Stimulated activated CD8-positive, alpha-beta memory T cell treated with anti-CD3 and anti-CD28 coated beads, Interleukin-15, amount 100 ng/mL, for 4 hours (primary cell): ENCODE results near the gene IL32.

Experiments used
- DNase-seq, 2 donors: peaks; one replicate each; pipeline ENCODE4 v3.0.0-alpha.2; 2020; ENCODE audit warnings: low read depth in 2 of 2

Gene IL32

DNA sequence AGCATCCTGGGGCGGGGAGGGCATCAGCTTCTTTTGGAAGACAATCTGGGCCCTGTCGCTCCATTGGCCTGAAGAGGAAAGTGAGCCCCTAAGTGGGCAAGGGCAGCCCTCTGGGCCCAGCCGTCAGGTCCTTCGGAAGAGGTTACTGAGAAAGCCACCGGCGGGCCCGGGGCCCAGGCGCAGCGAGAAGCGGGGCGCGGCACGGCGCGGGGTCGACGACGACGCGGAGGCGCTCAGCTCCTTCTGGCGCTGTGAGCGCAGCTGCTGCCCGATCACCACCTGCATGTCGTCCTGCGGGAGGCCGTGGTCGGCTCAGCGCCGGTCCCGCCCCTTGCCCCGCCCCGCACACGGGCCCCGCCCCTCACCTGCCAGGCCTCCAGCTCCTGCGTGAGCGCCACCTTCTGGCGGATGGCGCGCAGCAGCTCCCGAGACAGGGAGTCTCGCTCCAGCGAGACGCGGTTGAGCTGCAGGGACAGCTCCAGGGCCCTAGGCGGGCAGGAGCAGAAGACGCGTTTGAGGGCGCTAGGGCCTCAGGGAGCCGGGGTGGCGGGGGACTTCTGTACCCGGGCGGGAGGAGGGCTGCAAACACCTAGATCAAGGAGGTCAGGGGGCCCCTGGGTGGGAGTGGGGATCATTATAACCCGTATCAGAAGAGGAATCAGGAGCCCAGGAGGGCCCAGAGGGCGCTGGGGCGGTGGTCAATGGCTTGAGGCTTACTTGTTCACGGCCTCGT, 37.3 kb upstream of the IL32 start:
- DNase-seq, result peak; percentile 66 to 68

DNA sequence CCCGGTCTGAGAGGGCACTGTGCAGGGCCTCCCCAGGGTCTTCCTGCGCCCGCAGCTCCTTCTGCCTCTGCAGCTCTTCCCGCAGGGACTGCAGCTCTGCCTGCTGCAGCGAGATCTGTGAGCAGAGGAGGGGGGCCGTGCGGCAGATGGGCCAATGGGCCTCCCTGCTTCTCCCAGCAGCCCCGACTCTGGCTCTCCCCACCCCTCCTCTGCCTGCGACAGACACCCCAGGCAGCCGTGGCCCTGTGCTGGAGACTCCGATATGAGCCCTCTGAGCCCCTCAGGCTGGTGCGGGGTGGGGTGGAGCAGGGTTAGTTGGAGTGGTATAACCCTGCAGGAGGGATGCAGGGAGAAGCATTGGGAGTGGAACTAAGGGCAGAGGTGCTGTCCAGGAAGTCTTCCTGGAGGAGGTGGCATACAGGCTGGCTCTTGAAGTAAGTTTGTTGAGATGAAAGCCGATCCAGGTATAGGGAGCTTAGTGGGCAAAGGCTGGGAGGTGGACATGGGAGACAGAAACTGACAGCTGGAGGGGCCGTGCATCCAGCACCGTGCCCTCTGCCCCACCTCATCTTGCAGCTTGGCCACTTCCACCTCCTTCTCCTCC, 36.6 kb upstream of the IL32 start:
- DNase-seq, result no peak

DNA sequence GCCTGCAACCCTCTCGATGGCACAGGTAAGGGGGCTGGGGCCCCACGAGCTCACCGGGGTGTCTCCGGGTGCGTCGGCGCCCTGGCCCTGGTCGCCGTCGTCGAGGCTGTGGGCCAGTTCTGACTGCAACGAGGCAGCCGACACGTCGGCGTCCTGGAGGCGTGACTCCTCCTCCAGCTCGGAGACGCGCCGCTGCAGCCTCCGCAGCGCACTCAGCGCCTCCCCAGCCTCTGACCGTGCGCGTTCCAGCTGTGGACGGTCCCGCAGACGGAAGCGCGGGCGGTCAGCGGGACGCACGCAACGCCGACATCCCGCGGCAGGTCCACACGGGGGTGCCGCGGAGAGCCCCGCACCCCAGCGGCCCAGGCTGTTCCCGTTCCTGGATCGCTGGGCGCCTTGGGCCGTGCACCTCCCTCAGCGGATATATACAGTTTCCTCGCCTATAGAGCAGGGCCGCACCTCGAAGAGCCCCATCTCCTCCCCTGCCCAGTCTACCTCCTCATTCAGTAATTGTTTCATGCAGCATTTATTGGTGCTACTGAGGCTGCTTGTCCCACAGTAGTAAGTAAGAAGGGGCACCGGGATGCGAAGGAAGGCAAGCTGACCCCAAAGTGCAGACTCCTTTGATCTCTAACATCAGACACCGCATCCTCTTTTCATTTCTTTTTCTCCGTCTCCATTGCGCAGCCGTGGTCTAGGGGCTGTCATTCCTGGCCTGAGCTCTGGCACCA, 35.8 kb upstream of the IL32 start:
- no peak for DNase-seq

DNA sequence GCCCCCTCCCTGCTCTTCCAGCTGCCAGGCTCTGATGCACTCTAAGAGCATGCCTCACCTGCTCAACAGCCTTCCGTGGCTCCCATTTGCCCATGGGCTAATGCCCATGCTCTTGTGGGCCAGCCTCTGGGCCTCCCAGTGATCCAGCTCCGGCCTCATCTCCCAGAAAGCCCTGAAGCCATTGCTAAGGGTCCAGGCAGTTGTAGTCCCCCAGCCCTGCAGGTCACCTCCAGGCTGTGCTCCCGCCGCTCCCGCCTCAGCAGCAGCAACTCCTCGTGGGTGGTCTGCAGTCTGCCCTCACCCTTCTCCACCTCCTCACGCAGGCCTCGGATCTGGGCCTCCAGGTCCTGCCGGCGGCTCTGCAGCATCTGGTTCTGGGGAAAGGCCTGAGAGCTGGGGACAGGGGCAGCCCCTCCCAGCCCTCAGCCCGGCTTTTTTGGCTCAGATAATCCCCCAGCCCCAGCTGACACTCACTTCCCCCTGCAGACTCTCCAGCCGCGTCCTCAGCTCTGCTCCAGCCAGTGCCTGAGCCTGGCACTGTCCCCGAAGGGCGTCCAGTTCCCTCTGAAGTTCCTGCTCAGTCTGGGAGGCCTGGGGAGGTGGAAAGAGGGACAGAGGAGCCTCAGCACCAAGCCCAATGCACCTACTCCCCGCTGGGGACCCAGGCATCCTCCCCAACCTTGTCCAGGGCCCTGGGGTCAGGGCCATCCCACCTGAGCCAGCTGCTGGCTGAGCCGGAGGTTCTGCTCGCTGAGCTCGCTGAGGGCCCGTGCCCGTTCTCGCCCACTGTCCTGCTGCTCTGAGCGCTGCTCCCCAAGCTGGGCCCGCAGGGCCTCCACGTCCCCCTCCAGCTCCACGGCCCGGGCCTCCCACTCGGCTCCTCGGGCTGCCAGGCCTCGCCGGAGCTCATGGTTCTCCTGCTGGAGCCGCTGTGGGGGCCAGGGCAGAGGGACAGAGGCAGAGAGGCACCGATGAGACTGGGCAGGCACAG, 34.9 kb upstream of the IL32 start:
- no peak for DNase-seq

DNA sequence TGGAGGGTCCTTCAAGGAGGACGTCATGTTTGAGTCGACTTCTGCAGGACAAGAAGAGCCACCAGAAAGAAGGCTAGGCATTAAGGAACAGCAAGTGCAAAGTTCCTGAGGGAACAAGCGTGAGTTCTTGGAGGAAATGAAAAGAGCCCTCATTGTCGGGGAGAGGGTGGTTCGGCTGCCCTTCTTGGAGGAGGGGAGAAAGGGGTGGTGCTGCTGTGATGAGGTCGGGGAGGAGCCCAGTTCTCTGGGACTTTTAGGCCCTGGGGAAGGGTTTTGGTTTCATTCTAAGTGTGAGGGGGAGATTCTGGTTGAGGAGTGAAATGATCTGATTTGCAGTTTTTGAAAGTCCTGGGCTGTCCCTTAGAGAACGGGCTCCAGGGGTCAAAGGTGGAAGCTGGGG, 32.8 kb upstream of the IL32 start:
- no peak for DNase-seq

DNA sequence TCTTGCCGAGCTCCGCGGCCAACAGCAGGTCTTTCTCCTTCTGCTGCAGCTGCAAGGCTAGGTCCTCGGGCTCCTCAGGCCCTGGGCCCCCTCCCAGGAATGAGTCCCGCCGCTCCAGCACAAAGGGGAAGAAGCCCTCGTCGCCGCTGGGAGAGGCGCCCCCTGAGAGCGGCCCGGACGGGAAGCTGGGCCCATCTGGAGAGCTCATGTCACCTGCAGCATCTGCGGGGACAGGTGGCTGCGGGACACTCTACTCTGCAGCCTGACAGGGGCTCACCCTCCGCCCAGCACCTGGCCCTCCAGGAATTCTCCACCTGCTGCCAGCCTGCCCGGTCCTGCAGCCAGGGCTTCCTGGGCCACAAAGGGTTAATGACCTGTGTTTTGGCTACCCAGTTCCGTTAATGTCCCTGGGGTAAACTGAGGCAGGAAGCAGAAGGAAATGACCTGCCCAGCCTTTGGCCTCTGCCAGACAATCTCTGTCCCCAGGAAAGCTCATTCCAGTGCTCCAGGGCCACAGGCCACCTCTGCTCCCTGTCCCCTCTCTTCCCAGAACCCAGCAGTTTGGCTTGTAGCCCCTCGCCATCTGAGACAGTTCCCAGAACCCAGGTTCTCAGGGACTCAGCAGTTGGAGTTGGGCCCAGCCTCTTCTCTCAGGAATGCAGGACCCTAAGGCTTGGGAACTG, 30.0 kb upstream of the IL32 start:
- no peak for DNase-seq

DNA sequence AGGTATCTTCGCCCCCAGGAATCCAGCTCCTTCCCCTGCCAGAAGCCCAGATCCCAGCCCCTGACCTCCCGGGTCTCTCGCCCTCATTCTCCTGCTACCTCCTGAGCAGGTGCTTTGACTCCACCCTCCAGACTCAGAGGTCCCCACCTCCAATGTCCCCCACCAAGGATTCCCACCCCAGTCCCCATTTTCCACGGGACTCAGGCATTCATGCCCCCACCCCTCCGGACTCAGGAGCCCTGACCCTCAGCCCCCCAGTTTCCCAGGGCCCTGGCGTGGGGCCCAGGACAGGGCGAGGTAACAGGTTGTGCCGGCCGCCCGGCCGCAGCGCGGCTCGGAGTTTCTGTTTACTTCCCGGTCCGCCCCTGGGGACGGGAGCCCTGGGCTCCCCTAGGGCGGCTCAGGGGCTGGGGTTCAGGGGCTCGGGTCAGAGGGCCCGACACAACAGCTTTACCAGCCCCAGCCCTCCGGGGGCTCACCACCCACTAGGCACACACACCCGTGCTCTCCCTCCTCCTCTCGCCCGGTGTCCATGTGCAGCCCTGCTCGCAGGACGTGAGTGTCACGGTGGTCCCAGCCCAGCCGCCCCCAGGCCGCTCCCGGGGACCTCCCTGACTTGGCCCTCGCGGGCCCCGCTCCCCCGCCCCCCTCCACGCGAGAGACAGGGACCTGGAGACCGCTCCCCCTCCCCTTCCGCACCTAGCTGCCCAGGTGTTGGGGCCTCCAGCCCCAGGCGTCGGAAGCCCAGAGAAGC, 29.3 kb upstream of the IL32 start:
- no peak for DNase-seq

DNA sequence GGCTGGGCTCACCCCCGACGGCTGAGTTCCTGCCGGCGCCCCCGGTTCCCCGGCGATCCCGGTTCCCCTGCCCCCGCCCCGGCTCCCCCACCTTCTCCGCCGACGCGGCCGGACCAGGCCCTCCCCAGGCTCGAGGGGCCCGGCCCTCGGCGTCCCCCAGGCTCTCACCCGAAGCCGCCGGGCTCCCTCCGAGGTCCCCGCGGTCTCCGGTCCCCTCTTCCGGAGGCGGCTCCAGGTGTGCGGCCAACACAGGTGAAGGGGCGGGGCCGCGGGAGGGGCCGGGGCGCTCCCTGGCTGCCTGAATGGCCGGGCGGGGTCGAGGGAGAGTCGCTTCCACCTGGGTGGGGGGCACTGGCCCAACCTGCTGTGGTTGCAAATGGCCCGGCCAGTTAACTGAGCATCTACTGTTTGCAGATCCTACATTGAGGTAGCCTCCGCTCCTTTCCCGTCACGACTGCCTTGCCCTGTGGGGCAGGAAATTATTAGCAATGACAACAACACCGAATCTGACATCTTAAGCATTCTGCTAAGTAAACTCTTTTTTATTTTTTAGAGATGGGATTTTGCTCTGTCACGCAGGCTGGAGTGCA, 28.6 kb upstream of the IL32 start, which contains the start of gene BICDL2:
Gene BICDL2 (minus strand): TSS at position 219 of the 590 bp plus-strand sequence. CDS start 1,448 bp downstream, outside the sequence.
- DNase-seq, result no peak

DNA sequence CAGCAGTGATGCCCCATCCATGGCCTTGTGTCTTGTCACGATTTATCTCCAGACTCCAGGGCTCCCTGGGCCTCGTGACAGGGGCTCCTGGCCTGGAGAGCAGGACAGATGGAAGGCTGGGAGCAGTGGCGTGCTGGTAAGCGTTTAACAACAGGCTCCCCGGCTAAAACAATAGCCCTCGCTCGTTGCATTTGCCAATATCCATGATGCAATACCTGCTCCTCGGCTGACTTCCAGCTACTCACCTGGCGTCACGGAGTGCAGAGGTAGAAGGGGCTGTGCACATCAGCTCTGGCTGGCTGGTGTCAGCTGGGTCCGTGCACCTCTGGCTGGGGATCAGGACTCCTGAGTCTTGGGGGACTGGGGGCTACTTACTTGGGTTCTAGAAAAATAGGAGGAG, 27.2 kb upstream of the IL32 start:
- no peak for DNase-seq

DNA sequence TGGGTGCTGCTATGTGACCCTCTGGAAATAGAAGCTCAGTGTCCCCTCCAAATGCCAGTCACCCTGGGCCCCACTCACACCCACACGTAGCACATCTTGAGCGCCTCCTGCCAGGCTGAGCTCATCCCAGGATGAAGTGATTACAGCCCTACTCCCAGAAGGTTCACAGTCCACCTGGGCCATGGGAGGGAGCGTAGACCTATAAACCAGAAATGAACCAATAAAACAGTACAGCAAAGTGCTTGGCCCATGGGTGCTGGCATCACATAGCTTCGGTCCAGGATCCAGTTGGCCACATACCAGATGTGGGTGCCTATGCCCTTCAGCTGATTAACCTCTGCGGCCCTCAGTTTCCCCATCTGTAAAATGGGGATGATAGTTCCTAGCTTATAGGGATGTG, 26.5 kb upstream of the IL32 start:
- no peak for DNase-seq

DNA sequence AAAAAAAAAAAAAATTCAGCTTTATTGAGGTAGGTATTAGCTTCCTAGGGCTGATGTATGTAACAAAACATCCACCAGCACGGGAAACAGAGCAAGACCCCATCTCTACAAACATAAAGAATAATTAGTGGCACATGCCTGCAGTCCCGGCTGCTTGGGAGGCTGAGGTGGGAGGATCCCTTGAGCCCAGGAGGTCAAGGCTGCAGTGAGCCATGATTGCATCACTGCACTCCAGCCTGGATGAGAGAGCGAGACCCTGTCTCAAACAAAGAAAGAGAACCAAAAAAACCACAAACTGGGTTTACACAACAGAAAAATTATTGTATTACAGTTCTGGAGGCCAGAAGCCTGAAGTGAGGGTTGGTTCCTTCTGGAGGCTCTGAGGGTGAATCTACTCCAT, 23.1 kb upstream of the IL32 start:
- no peak for DNase-seq

DNA sequence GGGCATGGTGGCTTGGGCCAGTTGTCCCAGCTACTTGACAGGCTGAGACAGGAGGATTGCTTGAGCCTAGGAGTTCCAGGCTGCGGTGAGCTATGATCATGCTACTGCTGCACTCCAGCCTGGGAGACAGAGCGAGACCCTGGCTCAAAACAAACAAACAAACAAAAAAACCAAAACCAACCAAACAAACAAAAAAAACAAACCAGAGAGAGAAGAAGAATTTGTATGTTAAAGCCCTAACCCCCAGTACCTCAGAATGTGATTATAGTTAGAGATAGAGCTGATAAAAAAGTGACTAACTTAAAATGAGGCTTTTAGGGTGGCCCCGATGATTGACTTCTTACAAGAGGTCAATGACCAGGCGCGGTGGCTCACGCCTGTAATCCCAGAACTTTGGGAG, 20.7 kb upstream of the IL32 start:
- DNase-seq, result no peak

DNA sequence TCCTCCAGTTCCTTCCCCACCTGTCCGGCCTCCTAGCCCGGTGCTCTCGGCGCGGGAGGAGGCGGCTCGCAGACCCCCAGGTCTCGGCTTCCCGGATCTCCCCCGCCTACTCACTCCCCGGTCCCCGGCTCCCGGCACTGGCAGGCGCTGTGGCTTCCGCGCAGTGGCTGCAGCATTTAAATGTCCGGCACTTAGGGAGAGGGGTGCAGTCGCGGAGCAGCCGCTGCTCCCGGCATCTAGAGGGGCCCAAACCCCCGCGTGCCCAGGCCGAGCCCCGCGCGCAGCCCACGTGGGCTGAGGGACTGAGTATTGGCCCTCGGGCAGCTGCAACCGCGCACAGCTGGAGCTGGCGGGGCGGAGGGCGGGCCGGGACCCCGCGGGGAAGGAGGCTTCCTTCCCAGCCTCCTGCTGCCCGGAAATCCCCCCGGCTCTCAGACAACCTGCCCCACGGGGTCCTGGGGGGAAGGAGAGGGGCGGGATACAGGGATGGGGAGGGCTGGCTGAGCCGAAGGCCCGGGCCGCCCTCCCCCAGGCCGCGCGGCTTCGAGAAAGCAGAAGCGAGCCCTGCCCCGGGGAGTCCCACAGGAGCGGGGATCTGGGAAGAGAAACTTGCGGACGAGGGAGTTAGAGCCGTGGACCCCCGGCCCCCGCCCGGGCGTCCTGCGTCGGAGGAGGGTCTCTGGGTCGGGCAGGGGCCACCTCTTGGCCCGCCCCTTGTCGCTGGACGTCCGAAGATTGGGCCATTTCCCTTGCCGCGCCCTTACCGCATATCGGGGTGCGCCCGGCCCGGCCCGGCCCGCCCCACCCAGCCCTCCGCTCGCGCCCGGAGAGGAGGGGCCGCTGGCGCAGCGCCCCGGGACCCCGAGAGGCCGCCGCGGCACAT, 19.4 kb upstream of the IL32 start, which contains the start of gene MMP25:
Gene MMP25 (plus strand): TSS at position 804 of the 883 bp plus-strand sequence. CDS start 357 bp downstream, outside the sequence.
- no peak for DNase-seq

DNA sequence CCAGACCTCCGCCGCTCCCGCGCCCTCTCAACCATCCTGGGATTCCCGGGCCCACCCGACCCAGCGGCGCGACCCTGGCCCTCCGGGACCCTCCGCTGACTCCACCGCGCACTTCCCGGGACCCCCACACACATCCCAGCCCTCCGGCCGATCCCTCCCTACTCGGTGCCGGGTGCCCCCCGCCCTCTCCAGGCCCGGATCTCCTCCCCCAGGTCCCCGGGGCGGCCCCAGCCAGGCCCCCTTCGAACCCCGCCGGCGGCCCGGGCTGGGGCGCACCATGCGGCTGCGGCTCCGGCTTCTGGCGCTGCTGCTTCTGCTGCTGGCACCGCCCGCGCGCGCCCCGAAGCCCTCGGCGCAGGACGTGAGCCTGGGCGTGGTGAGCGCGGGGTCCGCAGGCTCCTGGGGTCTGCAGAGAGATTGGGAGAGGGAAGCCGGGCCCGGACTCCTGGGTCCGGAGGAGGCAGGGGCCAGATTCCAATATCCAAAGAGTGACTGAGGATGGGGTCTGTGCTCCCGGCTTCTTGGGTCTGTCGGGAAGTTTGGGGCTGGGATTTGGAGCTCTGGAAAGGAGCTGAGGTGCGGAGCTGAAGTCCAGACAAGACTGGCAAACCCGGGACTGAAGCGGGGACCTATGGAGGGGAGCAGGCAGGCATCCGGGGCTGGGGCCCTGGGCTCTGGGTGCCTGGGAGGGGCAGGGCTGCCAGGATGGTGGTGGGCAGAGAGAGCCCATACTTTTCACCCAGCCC, 18.6 kb upstream of the IL32 start:
- DNase-seq, result no peak

DNA sequence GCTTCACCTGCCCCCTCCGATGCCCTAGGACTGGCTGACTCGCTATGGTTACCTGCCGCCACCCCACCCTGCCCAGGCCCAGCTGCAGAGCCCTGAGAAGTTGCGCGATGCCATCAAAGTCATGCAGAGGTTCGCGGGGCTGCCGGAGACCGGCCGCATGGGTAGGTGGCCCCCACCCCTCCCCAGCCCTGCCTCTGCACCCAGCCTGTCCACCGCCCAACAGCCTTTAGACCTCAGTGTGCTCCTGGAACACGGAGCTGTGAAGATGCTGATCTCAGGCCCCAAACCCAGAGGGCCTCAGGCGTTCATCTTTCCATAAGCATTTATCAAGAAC, 18.1 kb upstream of the IL32 start:
- no peak for DNase-seq

DNA sequence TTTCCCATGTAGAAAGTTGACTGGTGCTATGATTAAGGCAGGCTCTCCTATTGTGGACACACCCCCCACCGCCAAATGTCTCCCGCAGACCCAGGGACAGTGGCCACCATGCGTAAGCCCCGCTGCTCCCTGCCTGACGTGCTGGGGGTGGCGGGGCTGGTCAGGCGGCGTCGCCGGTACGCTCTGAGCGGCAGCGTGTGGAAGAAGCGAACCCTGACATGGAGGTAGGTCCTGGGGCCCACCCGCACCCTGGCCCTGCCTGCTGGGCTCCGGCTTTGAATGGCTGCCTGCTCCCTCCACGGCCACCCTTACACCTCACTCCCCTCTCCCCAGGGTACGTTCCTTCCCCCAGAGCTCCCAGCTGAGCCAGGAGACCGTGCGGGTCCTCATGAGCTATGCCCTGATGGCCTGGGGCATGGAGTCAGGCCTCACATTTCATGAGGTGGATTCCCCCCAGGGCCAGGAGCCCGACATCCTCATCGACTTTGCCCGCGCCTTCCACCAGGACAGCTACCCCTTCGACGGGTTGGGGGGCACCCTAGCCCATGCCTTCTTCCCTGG, 15.4 kb upstream of the IL32 start:
- DNase-seq, result no peak

DNA sequence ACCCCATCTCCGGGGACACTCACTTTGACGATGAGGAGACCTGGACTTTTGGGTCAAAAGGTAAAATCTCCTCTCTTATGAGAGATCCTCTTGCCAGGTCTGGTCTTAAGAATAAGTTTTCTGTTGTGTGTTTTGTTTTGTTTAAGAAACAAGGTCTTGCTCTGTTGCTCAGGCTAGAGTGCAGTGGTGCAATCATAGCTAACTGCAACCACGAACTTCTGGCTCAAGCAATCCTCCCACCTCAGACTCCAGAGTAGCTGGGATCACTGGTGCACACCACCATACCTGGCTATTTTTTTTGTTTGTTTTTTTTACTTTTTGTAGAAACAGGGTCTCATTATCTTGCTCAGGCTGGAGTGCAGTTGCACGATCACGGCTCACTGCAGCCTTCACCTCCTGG, 15.0 kb upstream of the IL32 start:
- DNase-seq, result no peak

DNA sequence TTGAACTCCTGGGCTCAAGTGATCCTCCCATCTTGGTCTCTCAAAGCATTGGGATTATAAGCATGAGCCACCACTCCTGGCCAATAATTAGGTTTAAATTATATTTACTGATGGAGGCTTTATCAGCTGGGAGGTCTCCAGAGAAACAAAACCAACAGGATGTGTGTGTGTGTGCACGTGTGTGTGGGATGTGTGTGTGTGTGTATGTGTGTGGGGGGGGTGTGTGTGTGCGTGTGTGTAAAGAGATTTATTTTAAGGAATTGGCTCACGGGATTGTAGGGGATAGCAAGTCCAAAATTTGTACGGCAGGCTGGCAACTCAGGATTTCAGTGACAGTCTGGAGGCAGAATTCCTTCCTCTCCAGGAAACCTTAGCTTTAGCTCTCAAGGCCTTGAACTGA, 14.4 kb upstream of the IL32 start:
- DNase-seq, result no peak
